NCI-H526 (cell line): ENCODE data around the gene TWNK.

ENCODE experiments used
- DNase-seq, 2 experiments: peaks; one replicate each; lab custom pipeline; 2025; lab: John Stamatoyannopoulos, UW

TWNK gene

DNA sequence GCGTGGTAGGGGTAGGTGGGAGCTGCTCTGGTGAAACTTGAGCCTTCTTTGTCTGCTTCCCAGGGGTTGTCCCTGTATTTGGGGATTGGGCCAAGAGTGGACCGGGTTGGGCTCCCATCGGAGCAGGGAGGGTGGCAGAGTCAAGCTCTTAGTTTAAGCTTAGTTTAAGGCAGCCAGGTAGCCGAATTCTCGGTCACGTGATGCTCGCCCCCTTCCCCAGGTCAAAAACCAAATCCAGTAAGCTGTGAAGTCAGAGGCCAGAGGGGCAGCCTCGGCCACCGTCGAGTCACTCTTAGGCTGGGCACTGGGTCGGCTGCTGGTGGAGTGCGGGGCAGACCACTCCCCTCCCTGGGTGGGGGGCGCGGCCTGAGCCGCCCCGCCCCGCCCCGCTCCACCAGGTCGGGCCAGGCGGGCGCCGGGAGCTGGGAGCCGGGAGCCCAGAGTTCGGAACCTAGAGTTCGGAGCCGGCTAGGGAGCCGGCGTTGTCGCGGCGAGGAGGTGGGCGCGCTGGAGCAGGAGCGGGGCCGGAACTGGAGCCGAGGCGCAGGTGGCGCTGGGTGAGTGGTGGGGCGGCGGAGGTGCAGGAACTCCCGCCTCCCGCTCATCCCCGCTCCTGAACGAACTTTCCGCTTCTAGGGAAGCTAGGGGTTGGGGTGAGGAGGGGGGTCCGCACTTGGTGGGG lies 9.5 kb downstream of the TWNK start:
- DNase-seq, result peak in 1 of 2 experiments; percentile 68

DNA sequence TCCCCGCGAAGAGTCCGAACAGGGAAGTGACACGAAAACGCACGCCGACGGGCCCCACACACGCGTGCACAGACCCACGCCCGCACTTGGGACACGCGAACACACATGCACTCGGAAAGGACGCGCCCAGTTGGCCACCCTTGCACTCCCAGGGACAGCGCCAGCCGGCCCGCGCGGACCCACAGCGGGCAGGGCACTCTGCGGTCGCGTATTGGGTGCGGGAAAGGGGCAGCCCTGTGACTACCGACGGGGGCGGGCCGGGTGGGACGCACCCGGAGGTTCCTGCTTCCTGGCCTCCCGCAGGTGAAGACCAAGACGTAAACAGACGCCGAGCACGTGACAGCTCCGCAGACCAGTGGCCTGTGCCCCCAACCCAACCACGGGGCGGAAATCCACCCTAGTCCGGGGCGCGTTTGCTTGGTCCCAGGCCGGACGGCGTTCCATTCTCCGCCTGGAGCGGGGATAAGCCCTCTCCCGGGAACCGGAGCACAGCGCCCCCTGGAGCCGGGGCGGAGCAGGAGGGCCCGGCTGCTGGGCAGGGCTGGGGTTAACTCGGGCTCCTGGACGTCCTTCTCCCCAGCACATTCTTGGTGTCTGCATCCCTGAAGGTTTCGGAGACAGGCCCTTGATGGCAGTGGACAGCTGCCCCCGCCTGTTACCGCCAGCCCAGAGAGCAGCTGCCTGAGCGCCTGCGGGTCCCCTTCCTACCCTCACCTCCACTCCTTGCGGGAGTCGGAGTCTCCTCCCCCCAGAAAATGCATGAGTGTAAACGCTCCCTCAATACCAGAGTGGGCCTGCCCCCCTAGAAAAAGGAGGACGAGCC lies 10.2 kb downstream of the TWNK start:
- peak in 1 of 2 experiments; percentile 79 for DNase-seq

DNA sequence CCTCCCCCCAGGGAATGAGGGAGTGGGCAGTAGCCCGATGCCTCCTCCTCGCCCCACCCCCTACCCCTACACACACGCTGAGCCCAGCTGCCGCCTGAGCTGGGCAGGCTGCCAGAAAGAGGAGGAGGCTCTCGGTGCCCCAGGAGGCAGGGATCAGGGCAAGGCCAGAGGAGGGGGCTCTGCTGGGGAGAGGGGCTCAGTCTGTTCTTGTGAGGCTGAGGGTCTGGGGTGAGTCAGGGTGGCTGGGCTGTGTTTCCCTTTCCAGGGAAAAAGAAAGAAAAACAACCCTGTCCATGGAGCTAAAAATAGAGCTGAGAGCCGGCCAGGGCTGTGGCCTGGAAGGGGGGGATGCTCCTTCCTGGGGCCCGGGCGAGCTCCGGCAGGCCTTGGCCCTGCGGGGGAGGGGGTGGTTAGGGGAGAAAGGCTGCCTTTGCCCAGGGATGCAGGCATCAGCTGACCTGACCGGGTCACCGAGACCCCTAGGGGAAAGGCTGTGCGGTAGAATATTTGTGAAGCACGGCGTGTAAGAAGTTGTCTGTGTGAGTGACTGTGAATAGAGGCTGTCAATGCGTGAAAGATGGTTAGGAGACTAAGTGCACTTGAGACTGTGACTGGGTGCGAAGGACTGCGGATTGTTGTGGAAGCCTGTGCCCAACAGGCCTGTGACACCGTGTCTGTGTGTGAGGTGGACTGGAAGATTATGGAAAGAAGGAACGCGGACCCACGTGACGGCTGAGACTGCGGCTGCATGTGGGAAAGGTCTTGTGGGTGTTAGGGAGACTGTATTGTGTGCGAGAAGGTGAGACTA lies 11.0 kb downstream of the TWNK start:
- DNase-seq, result peak; percentile 69 to 87

DNA sequence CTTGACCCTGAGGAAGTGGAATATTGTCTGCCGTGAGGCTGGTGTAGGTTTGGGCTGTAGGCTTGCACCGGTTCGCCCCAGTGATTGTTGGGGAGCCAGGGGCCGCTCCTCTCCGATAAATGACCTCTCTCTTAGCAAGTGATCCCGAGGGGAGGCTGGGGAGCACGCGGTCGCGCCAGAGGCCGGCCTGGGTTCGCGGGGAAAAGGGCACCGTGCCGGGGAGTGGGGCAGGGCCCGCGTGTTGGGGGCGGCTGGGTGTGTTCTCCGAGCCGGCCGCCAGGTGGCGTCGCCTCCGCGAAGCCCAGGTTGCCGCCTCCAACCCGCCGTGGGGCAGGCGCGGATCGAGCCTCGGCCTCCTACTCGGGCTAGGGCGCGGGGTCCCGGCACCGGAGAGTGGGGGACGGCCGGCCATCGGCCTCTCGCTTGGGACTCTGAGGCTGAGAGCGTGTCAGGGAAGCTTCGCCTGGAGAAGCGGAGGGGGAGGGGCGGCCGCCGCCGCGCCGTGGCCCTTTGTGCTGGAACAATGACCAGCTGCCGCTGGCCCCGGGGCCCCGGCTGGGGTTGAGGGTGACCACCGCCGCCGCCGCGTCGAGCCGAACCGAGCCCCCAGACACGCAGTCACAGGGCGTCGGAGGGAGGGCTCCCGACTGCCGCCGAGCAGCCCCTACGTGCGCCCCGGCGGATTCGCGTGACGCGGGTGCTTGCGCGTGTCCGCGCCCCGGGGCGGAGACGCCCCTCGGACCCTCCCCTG lies 11.8 kb downstream of the TWNK start:
- peak in 1 of 2 experiments; percentile 73 for DNase-seq

DNA sequence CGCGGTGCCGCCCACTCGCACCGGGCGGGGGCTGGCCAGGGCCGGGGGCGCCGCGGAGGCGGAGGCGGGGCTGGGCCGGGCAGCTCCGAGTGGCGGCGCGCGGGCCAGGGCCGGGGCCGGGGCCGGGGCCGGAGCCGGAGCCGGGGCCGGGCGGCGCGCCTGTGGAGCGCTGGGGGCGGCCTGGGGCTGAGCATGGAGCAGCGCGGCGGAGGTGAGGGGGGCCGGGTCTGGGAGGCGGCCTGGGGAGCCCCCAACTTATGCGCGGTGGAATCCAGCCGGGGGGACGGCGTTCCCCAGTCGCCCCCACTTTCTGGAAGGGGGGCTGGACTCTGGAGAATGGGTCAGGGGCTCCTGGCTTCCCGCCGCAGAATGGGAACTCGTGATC lies 12.4 kb downstream of the TWNK start, which contains the start of gene LZTS2:
Gene LZTS2 (plus strand): TSS at position 67 of the 385 bp plus-strand sequence. CDS start 2,731 bp downstream, outside the sequence.
- no peak for DNase-seq

DNA sequence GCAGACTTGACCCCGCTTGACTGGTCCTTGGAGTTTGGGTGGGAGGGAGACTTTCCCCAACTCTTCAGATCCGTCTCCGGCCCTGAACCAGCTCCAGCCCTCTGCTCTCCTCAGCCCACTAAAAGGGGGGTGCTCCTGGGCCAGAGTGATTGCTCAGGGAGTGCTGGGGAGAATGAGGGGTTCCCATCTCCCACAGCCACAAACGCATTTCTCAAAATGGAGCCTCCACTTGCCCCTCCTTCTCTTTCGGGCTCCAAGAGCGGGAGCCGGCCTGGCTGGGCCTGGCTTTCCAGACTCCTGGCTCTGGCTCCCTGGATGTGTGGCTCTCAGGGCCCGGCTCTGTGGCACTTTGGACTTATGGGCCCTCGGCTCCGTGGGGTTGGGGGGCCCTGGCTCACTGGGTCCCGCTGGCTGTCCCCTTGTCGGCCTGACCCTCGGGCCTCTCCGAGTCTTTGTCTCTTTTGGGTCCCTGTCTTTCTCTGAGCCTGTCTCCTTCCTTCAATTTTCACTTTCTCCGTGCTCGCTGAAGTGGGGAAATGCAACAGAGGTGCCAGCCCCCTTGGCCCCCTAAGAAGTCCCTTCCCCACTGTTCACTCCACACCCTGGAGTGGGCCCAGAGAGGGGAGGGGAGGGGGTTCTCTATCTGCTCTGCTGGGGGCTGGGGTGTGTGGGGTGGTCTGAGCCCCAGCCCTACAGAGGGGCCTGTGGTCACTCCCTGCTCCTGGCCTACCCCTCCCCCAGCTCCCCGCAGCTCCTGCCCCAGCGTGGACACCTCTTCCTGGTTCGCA lies 13.0 kb downstream of the TWNK start:
- DNase-seq, result peak in 1 of 2 experiments; percentile 41

DNA sequence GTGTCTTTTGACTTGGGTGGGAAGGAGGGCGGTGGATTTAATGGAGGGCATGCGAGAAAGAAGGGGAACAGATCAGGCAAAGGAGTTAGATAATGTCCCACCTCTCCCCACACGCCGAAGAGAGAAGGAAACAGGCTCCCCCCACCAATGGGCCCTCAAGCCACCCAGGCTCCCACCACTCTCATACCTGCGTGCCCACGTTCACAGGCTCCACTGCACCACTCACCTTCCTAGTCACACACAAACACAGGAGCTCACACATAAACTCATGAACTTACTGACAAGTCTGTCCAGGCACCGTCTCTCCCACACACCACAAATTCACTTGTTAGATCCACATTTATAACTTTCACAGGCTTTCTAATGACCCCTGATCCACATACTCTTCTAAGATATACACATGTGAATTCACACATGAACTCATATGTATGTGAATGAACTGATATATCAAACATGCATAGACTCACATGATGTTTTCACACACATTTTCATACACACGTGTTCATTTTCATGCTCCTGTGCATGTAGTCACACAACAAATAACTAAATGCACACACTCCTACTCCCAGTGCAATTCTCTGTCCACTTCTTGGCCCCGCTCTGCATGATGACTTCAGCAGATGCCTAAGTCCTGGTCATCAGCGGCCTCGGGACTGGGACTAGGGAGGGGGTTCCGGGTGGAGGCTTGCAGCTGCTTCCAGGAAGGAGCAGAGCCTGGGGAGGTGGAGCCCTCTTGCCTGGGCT lies 13.7 kb downstream of the TWNK start:
- DNase-seq, result no peak

DNA sequence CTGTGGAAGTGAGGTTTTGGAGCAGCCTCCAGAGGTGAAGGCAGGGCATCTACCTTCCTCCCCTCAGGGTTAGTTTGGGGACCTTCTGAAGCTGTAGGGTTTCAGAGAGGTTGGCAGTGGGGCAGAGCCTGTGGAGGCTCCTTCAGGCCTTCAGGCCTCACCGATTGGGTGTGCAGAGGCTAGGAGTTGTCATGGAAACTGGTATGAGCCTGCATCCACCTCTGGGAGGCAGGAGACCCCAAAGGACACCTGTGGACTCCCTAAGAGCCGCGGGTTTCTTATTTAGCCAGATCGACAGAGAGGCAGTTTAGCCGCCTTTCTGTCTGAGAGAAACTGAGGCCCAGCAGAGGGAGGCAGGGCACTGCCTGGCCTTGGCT lies 14.3 kb downstream of the TWNK start:
- DNase-seq, result no peak

DNA sequence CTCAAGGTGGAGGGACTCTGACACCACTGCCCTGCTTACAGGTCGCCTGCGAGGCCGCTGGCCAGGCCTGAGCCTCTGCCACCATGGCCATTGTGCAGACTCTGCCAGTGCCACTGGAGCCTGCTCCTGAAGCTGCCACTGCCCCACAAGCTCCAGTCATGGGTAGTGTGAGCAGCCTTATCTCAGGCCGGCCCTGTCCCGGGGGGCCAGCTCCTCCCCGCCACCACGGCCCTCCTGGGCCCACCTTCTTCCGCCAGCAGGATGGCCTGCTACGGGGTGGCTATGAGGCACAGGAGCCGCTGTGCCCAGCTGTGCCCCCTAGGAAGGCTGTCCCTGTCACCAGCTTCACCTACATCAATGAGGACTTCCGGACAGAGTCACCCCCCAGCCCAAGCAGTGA lies 15.1 kb downstream of the TWNK start:
- no peak for DNase-seq

DNA sequence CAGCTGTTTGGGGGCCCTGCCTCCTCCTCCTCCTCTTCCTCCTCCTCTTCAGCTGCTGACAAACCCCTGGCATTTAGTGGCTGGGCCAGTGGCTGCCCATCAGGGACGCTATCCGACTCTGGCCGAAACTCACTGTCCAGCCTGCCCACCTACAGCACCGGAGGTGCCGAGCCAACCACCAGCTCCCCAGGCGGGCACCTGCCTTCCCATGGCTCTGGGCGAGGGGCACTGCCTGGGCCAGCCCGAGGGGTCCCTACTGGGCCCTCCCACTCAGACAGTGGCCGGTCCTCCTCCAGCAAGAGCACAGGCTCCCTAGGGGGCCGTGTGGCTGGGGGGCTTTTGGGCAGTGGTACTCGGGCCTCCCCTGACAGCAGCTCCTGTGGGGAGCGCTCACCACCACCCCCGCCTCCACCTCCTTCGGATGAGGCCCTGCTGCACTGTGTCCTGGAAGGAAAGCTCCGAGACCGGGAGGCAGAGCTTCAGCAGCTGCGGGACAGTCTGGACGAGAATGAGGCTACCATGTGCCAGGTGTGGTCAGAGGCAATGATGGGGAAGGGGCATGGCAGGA lies 16.4 kb downstream of the TWNK start:
- no peak for DNase-seq

DNA sequence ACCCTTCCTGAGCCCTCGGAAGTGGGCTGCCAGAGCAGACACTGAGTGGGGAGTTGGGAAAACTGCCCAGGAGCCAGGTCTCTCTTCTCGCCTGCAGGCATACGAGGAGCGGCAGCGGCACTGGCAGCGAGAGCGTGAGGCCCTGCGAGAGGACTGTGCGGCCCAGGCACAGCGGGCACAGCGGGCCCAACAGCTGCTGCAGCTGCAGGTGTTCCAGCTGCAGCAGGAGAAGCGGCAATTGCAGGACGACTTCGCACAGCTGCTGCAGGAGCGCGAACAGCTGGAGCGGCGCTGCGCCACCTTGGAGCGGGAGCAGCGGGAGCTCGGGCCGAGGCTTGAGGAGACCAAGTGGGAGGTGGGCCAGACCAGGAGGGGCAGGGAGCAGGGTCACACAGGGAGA lies 18.0 kb downstream of the TWNK start:
- no peak for DNase-seq

DNA sequence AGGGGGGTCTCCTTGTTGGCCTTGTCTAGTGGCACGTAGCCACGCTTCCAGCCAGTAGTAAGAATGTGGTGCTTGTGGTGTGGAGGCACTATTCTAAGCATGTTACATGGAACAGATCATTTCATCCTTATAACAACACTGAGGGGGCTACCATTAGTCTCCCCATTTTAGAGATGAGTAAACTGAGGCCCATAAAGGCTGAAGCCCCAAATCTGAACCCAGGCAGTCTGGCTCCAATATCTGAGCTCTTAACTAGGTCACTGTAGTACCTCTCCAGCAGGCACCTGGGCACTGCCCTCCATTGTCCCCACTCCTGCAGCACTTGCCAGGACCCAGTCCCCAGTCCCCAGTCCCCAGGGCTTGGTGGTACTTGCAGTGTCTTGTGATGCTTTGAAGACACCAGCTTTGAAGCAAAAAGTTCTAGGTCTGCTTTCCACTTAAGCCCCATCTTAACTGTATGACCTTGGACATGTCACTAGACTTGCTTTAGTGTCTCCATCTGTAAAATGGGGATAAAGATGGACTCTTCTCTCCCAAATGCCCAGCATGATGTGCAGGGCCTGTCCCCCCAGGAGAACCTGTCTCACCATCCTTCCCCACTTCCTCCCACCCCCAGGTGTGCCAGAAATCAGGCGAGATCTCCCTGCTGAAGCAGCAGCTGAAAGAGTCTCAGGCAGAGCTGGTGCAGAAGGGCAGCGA lies 18.7 kb downstream of the TWNK start:
- DNase-seq, result no peak

DNA sequence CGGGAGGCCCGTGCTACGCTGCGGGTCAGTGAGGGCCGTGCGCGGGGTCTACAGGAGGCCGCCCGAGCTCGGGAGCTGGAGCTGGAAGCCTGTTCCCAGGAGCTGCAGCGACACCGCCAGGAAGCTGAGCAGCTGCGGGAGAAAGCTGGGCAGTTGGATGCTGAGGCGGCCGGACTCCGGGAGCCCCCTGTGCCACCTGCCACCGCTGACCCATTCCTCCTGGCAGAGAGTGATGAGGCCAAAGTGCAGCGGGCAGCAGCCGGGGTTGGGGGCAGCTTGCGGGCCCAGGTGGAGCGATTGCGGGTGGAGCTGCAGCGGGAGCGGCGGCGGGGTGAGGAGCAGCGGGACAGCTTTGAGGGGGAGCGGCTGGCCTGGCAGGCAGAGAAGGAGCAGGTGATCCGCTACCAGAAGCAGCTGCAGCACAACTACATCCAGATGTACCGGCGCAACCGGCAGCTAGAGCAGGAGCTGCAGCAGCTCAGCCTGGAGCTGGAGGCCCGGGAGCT lies 19.3 kb downstream of the TWNK start:
- DNase-seq, result peak in 1 of 2 experiments; percentile 37

DNA sequence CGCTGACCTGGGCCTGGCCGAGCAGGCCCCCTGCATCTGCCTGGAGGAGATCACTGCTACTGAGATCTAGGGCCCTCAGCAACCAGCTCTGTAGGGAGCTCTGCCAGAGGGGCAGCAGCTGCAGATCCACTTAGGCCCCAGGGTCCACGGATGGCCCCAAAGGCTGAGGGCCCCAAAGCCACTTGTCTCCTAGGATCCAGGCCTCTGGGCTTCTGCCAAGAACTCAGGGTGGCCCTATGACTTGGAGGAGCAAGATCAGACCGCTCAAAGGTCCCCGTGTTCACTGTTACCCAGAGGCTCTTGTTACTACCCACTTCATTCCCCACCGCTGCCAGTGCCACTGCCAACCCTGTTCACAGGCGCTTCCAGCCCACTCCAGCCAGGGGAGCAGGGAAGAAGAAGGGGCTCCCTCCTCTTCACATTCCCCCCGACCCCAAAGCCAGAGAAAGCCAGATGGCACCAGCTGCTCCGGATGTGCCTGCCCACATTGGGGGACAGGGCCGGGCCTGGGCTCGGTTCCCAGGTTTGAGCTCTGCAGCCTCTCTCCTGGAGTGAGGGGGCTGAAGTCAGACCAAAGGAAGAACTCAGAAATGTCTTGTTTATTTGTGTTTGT lies 19.9 kb downstream of the TWNK start:
- no peak for DNase-seq

DNA sequence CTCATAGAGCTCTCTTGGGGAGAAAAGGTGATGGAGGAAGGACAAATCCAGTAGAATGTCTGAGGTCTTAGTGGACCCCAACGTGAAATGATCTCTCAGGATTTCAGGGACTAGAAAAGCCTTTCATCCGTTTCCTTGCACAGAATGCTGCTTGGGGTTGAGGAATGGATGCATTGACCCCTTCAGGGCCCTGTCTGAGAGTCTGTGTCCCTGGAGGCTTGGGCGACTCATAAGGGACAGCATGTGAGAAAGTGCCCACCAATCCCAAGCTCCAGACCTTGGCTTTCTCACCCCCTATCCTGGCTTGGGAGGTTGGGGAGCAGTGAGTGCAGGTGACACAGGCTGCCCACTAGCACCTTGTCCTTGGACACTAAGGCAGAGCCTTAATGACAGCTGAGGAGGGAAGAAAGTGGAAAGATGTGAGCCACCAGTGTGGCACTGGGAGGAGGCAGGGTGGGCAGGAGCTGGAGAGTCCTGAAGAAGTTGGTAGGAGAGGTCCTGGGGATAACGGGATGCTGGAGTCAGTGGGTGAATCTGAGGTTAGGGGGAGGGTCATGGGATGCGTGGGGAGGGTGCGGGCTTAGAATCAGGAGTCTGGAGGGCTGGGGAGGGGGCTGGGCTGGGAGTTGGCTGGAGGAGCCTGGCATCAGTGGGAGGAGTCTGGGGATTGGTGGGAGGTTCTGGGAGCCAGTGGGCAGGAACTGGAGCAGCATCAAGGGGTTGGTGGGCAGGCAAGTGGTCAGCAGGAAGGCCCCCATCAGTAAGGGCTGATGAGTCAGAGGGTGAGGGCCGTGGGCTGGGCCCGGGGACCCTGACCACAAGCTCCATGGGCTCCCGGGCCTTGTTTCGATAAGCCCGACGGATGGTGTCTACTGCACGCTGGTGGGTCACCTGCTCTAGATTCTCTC lies 20.8 kb downstream of the TWNK start:
- DNase-seq, result peak in 1 of 2 experiments; percentile 13

DNA sequence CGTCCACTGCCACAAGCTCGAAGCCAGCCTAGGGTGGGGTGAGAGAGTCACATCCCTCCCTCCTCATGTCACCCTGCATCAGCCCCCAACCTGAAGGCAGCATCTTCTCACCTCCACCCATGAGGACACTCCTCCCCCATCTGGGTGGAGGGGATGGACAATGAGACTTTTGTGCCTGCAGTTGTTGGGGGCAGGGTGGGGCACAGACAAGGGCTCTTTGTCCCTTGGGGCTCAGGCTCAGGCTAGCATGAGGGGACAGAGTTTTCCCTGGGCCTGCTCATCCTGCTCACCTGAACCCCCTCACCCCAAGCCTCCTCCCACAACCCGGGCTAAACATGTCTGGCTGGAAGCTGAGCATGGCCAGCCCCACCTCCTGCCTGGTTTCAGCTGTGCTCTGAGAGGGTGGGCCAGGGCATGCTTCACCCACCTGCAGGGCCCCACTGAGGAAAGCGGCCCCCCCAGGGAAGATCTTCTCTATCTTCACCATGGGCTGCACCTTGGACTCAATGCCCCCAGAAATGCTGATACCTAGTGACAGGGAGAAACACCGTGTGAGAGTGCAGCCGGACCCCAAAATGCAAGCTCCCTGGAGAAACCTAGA lies 21.6 kb downstream of the TWNK start:
- DNase-seq, result peak; percentile 71 to 79

DNA sequence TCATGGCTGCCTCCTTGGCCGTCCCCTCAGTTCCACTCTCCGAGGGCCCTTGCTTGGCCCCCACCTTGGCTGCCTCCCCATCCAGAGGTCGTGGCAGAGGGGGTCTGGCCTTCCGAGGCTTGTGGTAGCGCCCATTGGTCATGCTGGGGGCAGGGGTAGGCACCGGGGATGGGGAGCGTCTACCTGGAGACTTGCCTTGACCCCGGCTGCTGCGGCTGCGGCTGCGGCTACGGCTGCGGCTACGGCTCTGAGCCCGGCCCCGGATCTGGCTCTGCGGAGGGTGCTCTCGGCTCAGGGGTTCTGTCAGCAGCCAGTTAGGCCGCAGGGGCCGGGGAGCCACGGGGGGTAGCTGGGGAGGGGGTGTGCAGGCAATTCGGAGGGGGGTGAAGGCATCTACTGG lies 23.0 kb downstream of the TWNK start:
- no peak for DNase-seq
